Neural cell (in vitro differentiated cells): Measurements from ENCODE around the gene KRT7. TPM values are rescaled to one million over a fixed set of nuclear protein-coding genes. Genes with fewer than 3 reads are reported as not detected.

Source experiments
- H2AFZ ChIP-seq: fragments of 200-600, 300-800 bp; sonication (generic), shearing (Covaris generic); 2 replicates; pipeline ENCODE4 v1.6.0; 2014; ENCODE audit warnings: low read depth, mild to moderate bottlenecking, antibody characterized with exemption, low read length, moderate library complexity
- H3F3A ChIP-seq: fragments of 200-600 bp; shearing (Covaris generic); 2 replicates; pipeline ENCODE4 v1.6.1; 2016; ENCODE audit warnings: mild to moderate bottlenecking, moderate library complexity, mixed read lengths, antibody characterized with exemption, low read length; ENCODE audit not compliant: insufficient read depth, poor library complexity, severe bottlenecking
- H3K27ac ChIP-seq: fragments of 200-600, 300-800 bp; sonication (generic), shearing (Covaris generic); 2 replicates; pipeline ENCODE4 v1.5.1; 2014; ENCODE audit warnings: mild to moderate bottlenecking, low read length, moderate library complexity
- H3K27me3 ChIP-seq: fragments of 300-800, 200-600 bp; sonication (generic), shearing (Covaris generic); 2 replicates; pipeline ENCODE4 v1.6.0; 2014; ENCODE audit warnings: mild to moderate bottlenecking, low read depth, low read length, moderate library complexity; ENCODE audit not compliant: insufficient read depth
- H3K36me3 ChIP-seq: fragments of 300-800, 200-600 bp; sonication (generic), shearing (Covaris generic); 2 replicates; pipeline ENCODE4 v1.5.1; 2014; ENCODE audit warnings: mild to moderate bottlenecking, antibody characterized with exemption, low read length, moderate library complexity; ENCODE audit not compliant: insufficient read depth
- H3K4me2 ChIP-seq: fragments of 300-800, 200-600 bp; sonication (generic), shearing (Covaris generic); 2 replicates; pipeline ENCODE4 v1.6.0; 2014; ENCODE audit warnings: mild to moderate bottlenecking, low read length
- H3K4me3 ChIP-seq: fragments of 300-800, 200-600 bp; sonication (generic), shearing (Covaris generic); 2 replicates; pipeline ENCODE4 v1.5.1; 2014; ENCODE audit warnings: mild to moderate bottlenecking, low read length, moderate library complexity
- H3K79me2 ChIP-seq: fragments of 200-600 bp; shearing (Covaris generic); replicated peaks from 2 replicates; pipeline ENCODE4 v1.6.0; 2014; ENCODE audit warnings: mild to moderate bottlenecking, low read length, moderate library complexity; ENCODE audit not compliant: insufficient read depth
- H3K9ac ChIP-seq: fragments of 300-800, 200-600 bp; sonication (generic), shearing (Covaris generic); 2 replicates; pipeline ENCODE4 v1.6.1; 2016; ENCODE audit warnings: mild to moderate bottlenecking, low read length, mixed read lengths
- H3K9me2 ChIP-seq: fragments of 200-600 bp; shearing (Covaris generic); 2 replicates; pipeline ENCODE4 v1.6.1; 2016; ENCODE audit warnings: mild to moderate bottlenecking, low read length, mixed read lengths; ENCODE audit not compliant: insufficient read depth
- H3K9me3 ChIP-seq: fragments of 200-600, 300-800 bp; sonication (generic), shearing (Covaris generic); 2 replicates; pipeline ENCODE4 v1.6.1; 2016; ENCODE audit warnings: mild to moderate bottlenecking, mixed run types, low read length, moderate library complexity, mixed read lengths
- H4K20me1 ChIP-seq: fragments of 200-600 bp; shearing (Covaris generic); 2 replicates; pipeline ENCODE4 v1.6.1; 2016; ENCODE audit warnings: mild to moderate bottlenecking, mixed run types; ENCODE audit not compliant: insufficient read depth
- CTCF ChIP-seq: fragments of 450-650 bp; IDR thresholded peaks from 2 replicates; pipeline ENCODE4 v1.5.1; 2014; ENCODE audit warnings: antibody characterized with exemption, mild to moderate bottlenecking, moderate library complexity; ENCODE audit not compliant: poor library complexity, severe bottlenecking
- EP300 ChIP-seq: fragments of 450-650 bp; conservative IDR thresholded peaks from 2 replicates; pipeline ENCODE4 v1.6.1; 2014; ENCODE audit warnings: antibody characterized with exemption, mild to moderate bottlenecking, moderate library complexity; ENCODE audit not compliant: poor library complexity, severe bottlenecking
- EZH2 ChIP-seq: fragments of 200-600, 300-800 bp; shearing (Covaris generic), sonication (generic); IDR thresholded peaks from 2 replicates; pipeline ENCODE4 v1.6.1; 2014; ENCODE audit warnings: antibody characterized with exemption, low read length, borderline replicate concordance, mild to moderate bottlenecking; ENCODE audit not compliant: insufficient read depth, poor library complexity, severe bottlenecking
- MXI1 ChIP-seq: fragments of 450-650 bp; conservative IDR thresholded peaks from 2 replicates; pipeline ENCODE4 v1.6.1; 2014; ENCODE audit warnings: antibody characterized with exemption, mild to moderate bottlenecking; ENCODE audit not compliant: poor library complexity, severe bottlenecking
- POLR2AphosphoS5 ChIP-seq: IDR thresholded peaks from 2 replicates; pipeline ENCODE4 v1.6.1; 2012
- RAD21 ChIP-seq: fragments of 450-650 bp; conservative IDR thresholded peaks from 2 replicates; pipeline ENCODE4 v1.6.1; 2014; ENCODE audit warnings: antibody characterized with exemption, mild to moderate bottlenecking, moderate library complexity
- REST ChIP-seq: IDR thresholded peaks from 2 replicates; pipeline ENCODE4 v1.6.1; 2012; ENCODE audit warnings: borderline replicate concordance
- SMC3 ChIP-seq: fragments of 450-650 bp; conservative IDR thresholded peaks from 2 replicates; pipeline ENCODE4 v1.6.1; 2014; ENCODE audit warnings: antibody characterized with exemption, mild to moderate bottlenecking, moderate library complexity; ENCODE audit not compliant: poor library complexity
- TAF1 ChIP-seq: IDR thresholded peaks from 2 replicates; pipeline ENCODE4 v1.6.1; 2012; ENCODE audit warnings: low read depth
- polyA plus RNA-seq: library from polyadenylated mRNA; depleted of rRNA; stranded (reverse); fragments of >200 nt; gene quantifications from 2 replicates; pipeline ENCODE4 v1.2.3, GENCODE V29; 2014

Gene KRT7
- polyA plus RNA-seq, 1 donor from 2014 or later = not detected

GRCh38 chr12:52187640-52188039, 45.4 kb upstream of the KRT7 start:
- Histone ChIP-seq H3K79me2 (no peaks in the 10 kb centered on the region), H3K27ac (no peak overlapping the region), H3K4me2 (no peak overlapping the region), H3K9me2 (no peaks in the 10 kb centered on the region), H3K4me3 (no peak overlapping the region), H2AFZ (no peak overlapping the region), H3F3A (no peaks in the 10 kb centered on the region), H3K27me3 (no peaks in the 10 kb centered on the region), H3K9me3 (no peaks in the 10 kb centered on the region), H3K36me3 (no peaks in the 10 kb centered on the region), H3K9ac (no peak overlapping the region), H4K20me1 (no peaks in the 10 kb centered on the region)
- TF ChIP-seq EP300 (no peak), TAF1 (no peak), RAD21 (no peak), REST (no peak), MXI1 (no peak), EZH2 (no peak), CTCF (no peak), SMC3 (no peak), POLR2AphosphoS5 (no peak)

- no peaks in the 10 kb centered on the region for H3K9me2 ChIP-seq
- TF ChIP-seq TAF1 = no peak
- TF ChIP-seq RAD21 = no peak
- no peak for TF ChIP-seq MXI1
- TF ChIP-seq REST = no peak
- no peak for TF ChIP-seq SMC3
- no peak for TF ChIP-seq EZH2
- TF ChIP-seq POLR2AphosphoS5 = no peak
- H4K20me1 ChIP-seq = no peaks in the 10 kb centered on the region
- no peak overlapping the region for H3K4me2 ChIP-seq
- no peaks in the 10 kb centered on the region for H3K9me3 ChIP-seq
- no peak overlapping the region for H3K4me3 ChIP-seq
- H3K27ac ChIP-seq = no peak overlapping the region
- H3F3A ChIP-seq = no peaks in the 10 kb centered on the region
- no peak overlapping the region for H3K9ac ChIP-seq
- H2AFZ ChIP-seq = no peak overlapping the region
- H3K27me3 ChIP-seq = no peaks in the 10 kb centered on the region
- H3K79me2 ChIP-seq = no peaks in the 10 kb centered on the region
- H3K36me3 ChIP-seq = no peaks in the 10 kb centered on the region
Measured at GRCh38 chr12:52188658-52189057, 44.4 kb upstream of the KRT7 start.
